ENCODE measurements around the gene MTA2. TPM values are rescaled to one million over a fixed set of nuclear protein-coding genes. Genes with fewer than 3 reads are reported as not detected.

Gene MTA2
- total RNA-seq, 1 experiment from 2014 or later = 97.2 TPM

GRCh38 chr11:62611705-62612365 lies 10.2 kb upstream of the MTA2 start:
- no TSS peak for BruUV-seq (replicated peaks)
- CTCF ChIA-PET = interaction anchor here (0.6 to 1.4 kb wide), 9 partner anchors 9 to 1151 kb away, joined by 3 to 8 read pairs (median 4); partner anchors contain the start of genes B3GAT3, MTA2, TUT1 and ZBTB3
- no peaks in the 10 kb centered on the region for H3K27me3 Mint-ChIP-seq (ENCODE audit: unreplicated experiment)
- H3K4me1 Mint-ChIP-seq (ENCODE audit: low read depth, unreplicated experiment) = peaks cover 24% of the 10 kb centered on the region
- peak overlapping the region; percentile 83 for H3K4me3 Mint-ChIP-seq (ENCODE audit: low read depth, unreplicated experiment)
- peaks cover 46% of the 10 kb centered on the region for H3K36me3 Mint-ChIP-seq (ENCODE audit: insufficient read depth, unreplicated experiment)
- no peak for TF ChIP-seq CTCF (IDR thresholded peaks at IDR 0.05; ENCODE audit: unreplicated experiment)
- peak overlapping the region; percentile 81 for H3K27ac Mint-ChIP-seq (ENCODE audit: unreplicated experiment)
- intact Hi-C loops (cut with micrococcal nuclease; ENCODE audit: unreplicated experiment) = no loop called here
- DNase-seq = peak; percentile 35
- no peaks in the 10 kb centered on the region for H3K9me3 Mint-ChIP-seq (ENCODE audit: low read depth, unreplicated experiment)

GRCh38 chr11:62610814-62611704 lies 9.4 kb upstream of the MTA2 start:
- CTCF ChIA-PET = interaction anchor here (0.8 to 1.4 kb wide), 6 partner anchors 10 to 143 kb away, joined by 3 to 8 read pairs (median 4); partner anchors contain the start of genes B3GAT3, MTA2, TUT1 and ZBTB3
- no peak for TF ChIP-seq CTCF (IDR thresholded peaks at IDR 0.05; ENCODE audit: unreplicated experiment)
- intact Hi-C loops (cut with micrococcal nuclease; ENCODE audit: unreplicated experiment) = no loop called here

GRCh38 chr11:62610403-62610802 lies 8.7 kb upstream of the MTA2 start:
- DNase-seq = no peak
- H3K27me3 Mint-ChIP-seq (ENCODE audit: unreplicated experiment) = no peaks in the 10 kb centered on the region
- intact Hi-C loops (cut with micrococcal nuclease; ENCODE audit: unreplicated experiment) = no loop called here
- TSS peak; percentile 14 for BruUV-seq (replicated peaks)
- peaks cover 43% of the 10 kb centered on the region for H3K36me3 Mint-ChIP-seq (ENCODE audit: insufficient read depth, unreplicated experiment)
- peaks cover 24% of the 10 kb centered on the region for H3K4me1 Mint-ChIP-seq (ENCODE audit: low read depth, unreplicated experiment)
- no peak overlapping the region for H3K27ac Mint-ChIP-seq (ENCODE audit: unreplicated experiment)
- CTCF ChIA-PET = no interaction called here
- H3K9me3 Mint-ChIP-seq (ENCODE audit: low read depth, unreplicated experiment) = no peaks in the 10 kb centered on the region
- H3K4me3 Mint-ChIP-seq (ENCODE audit: low read depth, unreplicated experiment) = peak overlapping the region; percentile 83
- TF ChIP-seq CTCF (IDR thresholded peaks at IDR 0.05; ENCODE audit: unreplicated experiment) = no peak

More at GRCh38 chr11:62610814-62611704, 9.4 kb upstream of the MTA2 start:
- no peaks in the 10 kb centered on the region for H3K9me3 Mint-ChIP-seq (ENCODE audit: low read depth, unreplicated experiment)
- peak overlapping the region; percentile 83 for H3K4me3 Mint-ChIP-seq (ENCODE audit: low read depth, unreplicated experiment)
- no TSS peak for BruUV-seq (replicated peaks)
- no peak for DNase-seq
- H3K27me3 Mint-ChIP-seq (ENCODE audit: unreplicated experiment) = no peaks in the 10 kb centered on the region
- peaks cover 24% of the 10 kb centered on the region for H3K4me1 Mint-ChIP-seq (ENCODE audit: low read depth, unreplicated experiment)
- H3K27ac Mint-ChIP-seq (ENCODE audit: unreplicated experiment) = no peak overlapping the region
- peaks cover 43% of the 10 kb centered on the region for H3K36me3 Mint-ChIP-seq (ENCODE audit: insufficient read depth, unreplicated experiment)

GRCh38 chr11:62608776-62609175 lies 7.1 kb upstream of the MTA2 start:
- Mint-ChIP-seq H3K27ac (ENCODE audit: unreplicated experiment) (no peak overlapping the region), H3K36me3 (ENCODE audit: insufficient read depth, unreplicated experiment) (peaks cover 36% of the 10 kb centered on the region), H3K4me3 (ENCODE audit: low read depth, unreplicated experiment) (no peak overlapping the region), H3K4me1 (ENCODE audit: low read depth, unreplicated experiment) (peaks cover 14% of the 10 kb centered on the region), H3K9me3 (ENCODE audit: low read depth, unreplicated experiment) (no peaks in the 10 kb centered on the region), H3K27me3 (ENCODE audit: unreplicated experiment) (no peaks in the 10 kb centered on the region)
- intact Hi-C loops (cut with micrococcal nuclease; ENCODE audit: unreplicated experiment) = no loop called here
- BruUV-seq (replicated peaks) = no TSS peak
- CTCF ChIA-PET = no interaction called here
- no peak for TF ChIP-seq CTCF (IDR thresholded peaks at IDR 0.05; ENCODE audit: unreplicated experiment)
- no peak for DNase-seq
